Mammary epithelial cell (primary cell): Measurements from ENCODE around the gene CCDC158.

Source experiments
- CTCF ChIP-seq, 2 donors: IDR thresholded peaks in 1 of 2; conservative IDR thresholded peaks in 1 of 2; 2 replicates each; pipeline ENCODE4 v1.5.1; 2011 to 2012; ENCODE audit warnings: inconsistent platforms in 2 of 2, low read length in 2 of 2, mild to moderate bottlenecking in 2 of 2, control low read depth in 1 of 2, low read depth in 1 of 2; ENCODE audit not compliant: insufficient read depth in 1 of 2; ENCODE audit errors: extremely low read depth in 1 of 2
- EZH2 ChIP-seq: IDR thresholded peaks from 2 replicates; pipeline ENCODE4 v1.6.1; 2012; ENCODE audit warnings: low read length, inconsistent platforms, borderline replicate concordance

GRCh38 chr4:76271248-76271647, 149.7 kb downstream of the CCDC158 start:
- TF ChIP-seq CTCF (conservative IDR thresholded peaks at IDR 0.05 in 1 of 2, IDR thresholded peaks at IDR 0.05 in 1 of 2; ENCODE audit: extremely low read depth in 1 of 2, insufficient read depth in 1 of 2, low read depth in 1 of 2, low read length in 2 of 2): no peak
- no peak for TF ChIP-seq EZH2
